Fibroblast of lung (primary cell): ENCODE data around the gene EIF2B5. TPM values are rescaled to one million over a fixed set of nuclear protein-coding genes. Genes with fewer than 3 reads are reported as not detected.

ENCODE experiments used
- DNase-seq, 2 donors: peaks; one replicate each; pipeline versions ENCODE4 v3.0.0 to v3.0.0-alpha.2; 2010; ENCODE audit warnings: low read depth in 2 of 2
- H2AFZ ChIP-seq: 2 replicates; pipeline ENCODE4 v1.5.1; 2012; ENCODE audit warnings: low read length, control low read depth, inconsistent platforms
- H3K27ac ChIP-seq: 2 replicates; pipeline ENCODE4 v1.5.1; 2011; ENCODE audit warnings: low read length, control low read depth; ENCODE audit not compliant: insufficient read depth
- H3K27me3 ChIP-seq: 2 replicates; pipeline ENCODE4 v1.5.1; 2011; ENCODE audit warnings: mild to moderate bottlenecking, low read length; ENCODE audit not compliant: control insufficient read depth, insufficient read depth
- H3K36me3 ChIP-seq: 2 replicates; pipeline ENCODE4 v1.5.1; 2011; ENCODE audit warnings: low read length; ENCODE audit not compliant: control insufficient read depth, insufficient read depth
- H3K4me1 ChIP-seq: 2 replicates; pipeline ENCODE4 v1.5.1; 2011; ENCODE audit warnings: low read length; ENCODE audit not compliant: control insufficient read depth, insufficient read depth; ENCODE audit errors: extremely low read depth
- H3K4me2 ChIP-seq: 2 replicates; pipeline ENCODE4 v1.5.1; 2011; ENCODE audit warnings: low read length, control low read depth; ENCODE audit not compliant: insufficient read depth; ENCODE audit errors: extremely low read depth
- H3K4me3 ChIP-seq, 4 experiments: fragments of 200-600 bp in 1 of 4; sonication (generic) in 1 of 4; replicated peaks in 1 of 4; 2 replicates each; pipeline ENCODE4 v1.5.1; 2011 to 2016; ENCODE audit warnings: low read length in 4 of 4, low read depth in 3 of 4, mild to moderate bottlenecking in 3 of 4, control low read depth in 2 of 4, inconsistent platforms in 1 of 4, mixed read lengths in 1 of 4; ENCODE audit not compliant: insufficient read depth in 1 of 4; ENCODE audit errors: control extremely low read depth in 1 of 4
- H3K79me2 ChIP-seq: 2 replicates; pipeline ENCODE4 v1.5.1; 2012; ENCODE audit warnings: mild to moderate bottlenecking, low read length, inconsistent platforms; ENCODE audit not compliant: control insufficient read depth, insufficient read depth
- H3K9ac ChIP-seq: 2 replicates; pipeline ENCODE4 v1.5.1; 2011; ENCODE audit warnings: mild to moderate bottlenecking, low read length, control low read depth; ENCODE audit not compliant: insufficient read depth
- H3K9me3 ChIP-seq: 2 replicates; pipeline ENCODE4 v1.5.1; 2012; ENCODE audit warnings: low read depth, low read length; ENCODE audit not compliant: control insufficient read depth, insufficient read depth
- H4K20me1 ChIP-seq: 2 replicates; pipeline ENCODE4 v1.5.1; 2011; ENCODE audit warnings: low read length; ENCODE audit not compliant: control insufficient read depth, insufficient read depth; ENCODE audit errors: extremely low read depth
- CTCF ChIP-seq, 2 donors: IDR thresholded peaks in 1 of 2; conservative IDR thresholded peaks in 1 of 2; 1 replicate in 1 of 2; 2 replicates in 1 of 2; pipeline ENCODE4 v1.5.1; 2011 to 2012; ENCODE audit warnings: low read length in 2 of 2, control low read depth in 1 of 2, inconsistent platforms in 1 of 2, low read depth in 1 of 2, mild to moderate bottlenecking in 1 of 2
- EZH2 ChIP-seq: IDR thresholded peaks from 2 replicates; pipeline ENCODE4 v1.5.1; 2012; ENCODE audit warnings: low read length, control low read depth, mild to moderate bottlenecking; ENCODE audit errors: missing control alignments
- polyA plus RNA-seq, 2 donors: library from polyadenylated mRNA; depleted of rRNA in 1 of 2; stranded (reverse) in 1 of 2; unstranded in 1 of 2; fragments of >200 nt; gene quantifications; 2 replicates each; pipeline ENCODE4 v1.2.1, GENCODE V29; 2011 to 2012; ENCODE audit warnings: missing spikeins in 1 of 2
- total RNA-seq: library from RNA; depleted of rRNA; stranded (reverse); fragments of >200 nt; gene quantifications from 2 replicates; pipeline ENCODE4 v1.2.1, GENCODE V29; 2014

Gene EIF2B5
- total and polyA plus RNA-seq, 2 donors (not counting 1 experiment from before 2014, with no cell fraction given), result 23.8 to 26.9 TPM

GRCh38 chr3:184177767-184178306 lies 42.7 kb downstream of the EIF2B5 start:
- Histone ChIP-seq H3K36me3 (peaks cover 46% of the 10 kb centered on the region), H3K27me3 (no peaks in the 10 kb centered on the region), H3K4me3 (peak overlapping the region in 2 of 4 experiments; percentile 0 to 98), H3K27ac (peak overlapping the region; percentile 89), H4K20me1 (peaks cover 2% of the 10 kb centered on the region), H3K9me3 (no peaks in the 10 kb centered on the region), H3K9ac (no peak overlapping the region), H3K4me2 (peak overlapping the region; percentile 72), H3K79me2 (peaks cover 53% of the 10 kb centered on the region), H2AFZ (no peak overlapping the region), H3K4me1 (peaks cover 7% of the 10 kb centered on the region)
- no peak for TF ChIP-seq EZH2
- no peak for TF ChIP-seq CTCF (conservative IDR thresholded peaks at IDR 0.05 in 1 of 2, IDR thresholded peaks at IDR 0.05 in 1 of 2; ENCODE audit: low read depth in 1 of 2, low read length in 2 of 2)
- no peak for DNase-seq

GRCh38 chr3:184178521-184179138 lies 43.5 kb downstream of the EIF2B5 start:
- H3K79me2 ChIP-seq, result peaks cover 53% of the 10 kb centered on the region
- no peak for DNase-seq
- TF ChIP-seq EZH2 (no peak), CTCF (conservative IDR thresholded peaks at IDR 0.05 in 1 of 2, IDR thresholded peaks at IDR 0.05 in 1 of 2; ENCODE audit: low read depth in 1 of 2, low read length in 2 of 2) (no peak)
- H3K27ac ChIP-seq, result peak overlapping the region; percentile 4
- no peaks in the 10 kb centered on the region for H3K9me3 ChIP-seq
- H4K20me1 ChIP-seq, result peaks cover 2% of the 10 kb centered on the region
- no peak overlapping the region for H3K4me2 ChIP-seq
- H3K36me3 ChIP-seq, result peaks cover 51% of the 10 kb centered on the region
- H3K9ac ChIP-seq, result no peak overlapping the region
- H3K4me3 ChIP-seq, result no peak overlapping the region
- no peak overlapping the region for H2AFZ ChIP-seq
- H3K27me3 ChIP-seq, result no peaks in the 10 kb centered on the region
- H3K4me1 ChIP-seq, result peaks cover 7% of the 10 kb centered on the region

DNA sequence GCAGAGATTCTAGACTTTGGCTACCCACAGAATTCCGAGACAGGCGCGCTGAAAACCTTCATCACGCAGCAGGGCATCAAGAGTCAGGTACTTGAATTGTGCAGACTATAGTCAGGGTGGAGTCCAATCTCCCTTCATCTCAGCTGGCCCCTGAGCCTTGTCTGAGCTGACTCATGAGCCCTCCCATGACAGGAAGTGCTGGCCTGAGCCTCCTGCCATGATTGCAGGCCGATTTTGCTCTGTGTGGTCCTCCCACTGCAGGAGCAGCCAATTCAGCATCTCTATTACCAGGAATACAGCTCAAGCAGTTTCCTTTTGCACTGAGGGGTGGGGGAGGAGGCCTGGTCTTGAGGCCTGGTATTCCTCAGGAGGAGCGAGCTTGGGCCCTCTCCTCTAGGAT lies 45.0 kb downstream of the EIF2B5 start:
- Histone ChIP-seq H3K4me3 (no peak overlapping the region), H2AFZ (no peak overlapping the region), H3K36me3 (peaks cover 53% of the 10 kb centered on the region), H3K79me2 (peaks cover 48% of the 10 kb centered on the region), H3K4me1 (peaks cover 10% of the 10 kb centered on the region), H4K20me1 (peaks cover 2% of the 10 kb centered on the region), H3K4me2 (no peak overlapping the region), H3K9ac (no peak overlapping the region), H3K9me3 (no peaks in the 10 kb centered on the region), H3K27me3 (no peaks in the 10 kb centered on the region), H3K27ac (peak overlapping the region; percentile 36)
- peak; percentile 43 to 67 for DNase-seq
- TF ChIP-seq EZH2, result no peak
